GM21786 (cell line): Measurements from ENCODE around the gene TBC1D8B.
A peak's percentile ranks its signal among the peaks of the same experiment; 100 is the strongest.

Experiments
- ATAC-seq: cut with Tn5 transposase; IDR thresholded peaks from one replicate; pipeline ENCODE4 v1.9.1; 2021; ENCODE audit not compliant: unreplicated experiment

Gene TBC1D8B

DNA sequence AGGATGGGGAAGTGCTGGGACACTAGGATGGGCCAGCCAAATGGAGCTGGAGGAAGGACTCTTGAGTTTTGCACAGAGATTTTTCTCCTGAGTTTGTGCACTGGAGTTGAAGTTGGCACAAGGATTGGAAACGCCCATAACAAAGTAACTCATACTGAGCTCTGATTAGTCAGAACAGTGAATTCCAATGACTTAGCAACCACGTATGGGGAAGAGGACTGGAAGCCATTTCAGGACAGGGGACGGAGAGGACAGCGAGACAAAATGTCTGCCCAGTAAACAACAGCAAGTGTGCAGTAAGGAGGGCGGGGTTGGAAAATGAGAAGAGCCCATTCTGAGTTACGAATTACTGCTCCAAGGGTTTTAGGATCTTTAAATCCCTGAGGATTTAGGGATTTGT is 94.8 kb downstream of the TBC1D8B start:
- ATAC-seq, result no peak

DNA sequence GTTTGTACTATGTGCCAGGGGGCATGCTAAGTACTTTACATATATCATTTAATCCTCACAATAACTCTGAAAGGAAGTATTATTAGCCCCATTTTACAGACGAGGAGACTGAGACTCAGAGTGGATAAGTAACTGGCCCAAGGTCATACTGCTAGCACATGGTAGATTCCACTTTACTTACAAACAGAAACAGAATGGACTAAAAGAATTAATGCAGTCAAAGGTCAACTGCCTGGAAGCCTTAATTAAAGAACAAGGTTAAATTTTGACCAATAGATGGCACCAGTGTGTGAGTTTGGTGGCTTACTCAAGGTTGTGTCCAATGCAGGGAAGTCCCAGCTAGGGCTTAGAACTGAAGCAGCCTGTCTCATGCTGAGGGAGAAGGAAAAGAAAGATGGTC is 96.0 kb downstream of the TBC1D8B start:
- ATAC-seq, result peak; percentile 51

DNA sequence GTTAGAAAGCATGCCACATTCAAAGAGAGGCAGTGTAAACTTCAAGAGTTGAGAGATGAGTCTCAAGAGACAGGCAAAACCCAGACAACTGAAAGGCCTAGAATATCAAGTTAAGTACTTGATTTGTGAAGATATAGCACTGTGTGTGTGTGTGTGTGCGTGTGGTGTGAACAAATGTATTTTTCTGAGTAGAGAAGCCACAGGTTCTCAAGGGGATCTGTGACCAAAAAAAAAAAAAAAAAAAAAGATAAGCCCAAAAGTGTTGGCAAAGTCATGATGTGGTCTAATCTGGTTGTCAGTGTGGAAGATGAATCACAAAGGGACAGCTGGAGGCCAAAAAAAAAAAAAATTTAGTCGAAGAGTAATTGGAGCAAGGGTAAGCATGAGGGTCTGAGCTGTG is 96.8 kb downstream of the TBC1D8B start:
- ATAC-seq, result no peak

DNA sequence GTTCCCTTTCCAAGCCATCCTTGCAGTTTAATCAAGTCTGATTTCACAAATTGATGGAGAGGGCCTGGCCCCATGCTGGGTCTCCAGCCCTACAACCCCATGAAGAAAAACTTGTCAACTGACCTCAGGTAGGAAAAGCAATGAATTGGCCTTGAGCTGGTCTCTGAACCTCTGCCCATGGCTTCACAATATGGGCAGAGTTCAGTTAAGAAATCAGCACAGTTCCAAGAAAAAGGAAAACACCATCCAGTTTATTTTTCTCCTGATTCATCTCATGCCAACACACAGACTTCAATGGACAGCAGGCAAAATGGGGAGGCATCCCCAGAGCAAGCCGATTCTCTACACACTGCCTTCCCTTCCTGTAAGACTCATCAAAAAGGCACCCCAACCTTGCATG is 97.4 kb downstream of the TBC1D8B start:
- no peak for ATAC-seq

DNA sequence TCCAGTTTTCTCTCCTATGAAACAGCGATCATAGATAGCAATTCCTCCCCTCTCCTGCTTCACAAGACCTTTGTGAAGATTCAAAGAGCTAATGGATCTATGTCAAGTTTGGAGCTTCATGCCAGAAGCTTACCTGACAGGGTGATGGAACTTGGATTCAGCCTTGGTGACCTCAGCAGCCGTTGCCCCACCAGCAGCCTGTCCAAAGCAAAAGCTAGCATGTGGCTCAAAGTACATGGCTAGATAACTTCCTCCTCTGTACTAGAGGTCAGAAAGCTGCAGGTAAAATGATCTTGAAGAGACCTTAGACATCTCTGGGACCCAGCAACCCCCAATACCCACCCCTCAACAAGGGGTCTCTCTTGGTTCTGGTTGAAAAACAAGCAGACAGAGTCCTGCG is 98.9 kb downstream of the TBC1D8B start:
- ATAC-seq, result no peak

DNA sequence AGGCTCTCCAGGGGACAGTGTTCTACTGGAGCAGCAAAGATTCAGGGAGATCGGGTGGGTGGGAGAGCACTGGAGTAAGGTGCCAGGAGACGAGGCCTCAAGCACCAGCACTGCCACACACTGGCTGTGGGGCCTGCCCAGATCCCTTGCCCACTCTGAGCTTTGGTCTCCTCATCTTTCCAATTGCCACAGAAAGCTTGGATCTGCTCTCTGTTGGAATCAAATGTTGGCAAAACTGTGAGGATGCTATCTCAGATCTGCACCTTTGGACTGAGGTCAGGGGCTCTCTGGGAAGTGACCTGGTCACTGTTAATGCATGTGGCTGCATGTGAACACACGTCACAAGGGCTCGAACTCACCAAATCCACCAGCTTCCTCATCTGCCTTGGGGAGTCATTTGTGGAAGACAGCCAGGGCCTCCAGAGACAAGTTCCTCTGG is 99.3 kb downstream of the TBC1D8B start:
- ATAC-seq, result no peak

DNA sequence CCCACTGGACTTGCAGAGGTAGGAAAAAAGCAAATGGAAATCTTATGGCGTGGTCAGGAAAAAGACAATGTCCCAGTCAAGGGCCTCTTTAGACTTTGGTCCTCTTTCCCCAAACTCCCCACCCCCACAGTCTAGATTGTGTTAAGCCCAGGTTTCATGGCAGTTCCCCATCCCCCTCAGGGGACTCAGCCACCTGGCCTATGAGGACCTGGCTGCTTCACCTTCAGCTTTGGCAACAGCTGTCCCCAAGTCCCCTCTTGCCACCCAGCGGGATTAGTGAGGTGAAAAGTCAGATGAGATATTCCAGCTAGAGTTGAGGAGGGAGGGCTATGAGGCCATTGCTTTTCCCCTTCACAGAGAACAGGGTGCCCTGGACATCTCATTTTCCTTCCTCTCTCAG is 100.2 kb downstream of the TBC1D8B start:
- ATAC-seq, result no peak

DNA sequence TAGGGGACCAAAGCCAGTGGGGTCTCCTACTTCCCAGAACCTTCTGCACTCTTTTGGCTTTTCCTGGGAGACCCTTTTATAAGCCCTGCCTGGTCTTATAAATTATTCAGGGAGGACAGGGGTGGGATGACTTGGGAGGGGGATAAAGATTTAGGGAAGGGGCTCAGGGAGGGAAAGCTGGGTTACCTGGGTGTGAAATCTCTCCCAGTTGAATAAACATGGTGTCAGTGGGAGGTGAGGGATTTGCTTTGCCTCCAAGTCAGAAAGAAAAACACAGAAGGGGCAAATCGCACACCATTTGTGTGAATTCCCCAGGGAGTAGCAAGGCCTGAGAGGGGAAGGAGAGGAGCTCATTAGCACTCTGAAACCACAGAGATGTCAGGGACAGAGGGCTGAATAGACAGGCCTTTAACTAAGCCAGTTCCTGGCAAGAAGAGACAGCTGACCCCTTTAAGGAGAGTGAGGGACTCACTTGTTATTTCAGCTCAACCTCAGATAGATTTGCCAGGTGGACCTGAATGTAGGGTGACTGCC is 100.9 kb downstream of the TBC1D8B start, which contains the start of gene RIPPLY1:
TSS of gene RIPPLY1 (minus strand) at position 51 of the 534 bp plus-strand sequence. CDS start 54 bp downstream, outside the sequence.
- no peak for ATAC-seq

DNA sequence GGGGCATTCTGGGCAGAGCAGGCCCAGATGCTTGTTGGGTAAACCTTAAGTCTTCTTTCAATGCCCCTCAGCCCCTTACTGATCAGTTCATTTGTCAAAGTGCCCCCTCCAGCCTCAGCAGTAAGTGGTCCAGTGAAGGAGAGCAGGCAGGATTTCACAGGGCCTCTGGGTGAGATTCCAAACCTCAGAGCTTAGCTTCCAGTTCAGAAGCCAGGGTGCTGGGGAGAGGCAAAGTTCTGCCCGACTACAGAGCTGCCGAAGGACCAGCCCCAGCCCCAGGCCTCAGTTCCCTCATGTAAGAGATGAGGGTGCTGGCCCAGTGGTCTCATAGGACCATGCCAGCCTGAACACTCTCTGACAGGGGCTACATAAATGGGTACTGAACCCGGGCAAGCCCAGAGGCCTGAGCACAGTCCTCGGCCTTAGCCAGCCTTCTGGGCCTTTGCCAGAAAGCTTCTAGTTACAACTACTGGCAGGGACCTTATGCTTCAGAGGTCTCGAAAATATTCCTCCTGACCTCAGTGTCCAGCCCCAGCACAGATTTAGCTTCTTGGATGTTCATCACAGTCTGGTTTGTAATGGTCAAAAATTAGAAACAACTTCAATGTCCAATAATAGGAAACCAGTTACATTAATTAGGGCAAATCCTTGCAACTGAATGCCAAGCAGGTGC is 101.5 kb downstream of the TBC1D8B start:
- no peak for ATAC-seq

DNA sequence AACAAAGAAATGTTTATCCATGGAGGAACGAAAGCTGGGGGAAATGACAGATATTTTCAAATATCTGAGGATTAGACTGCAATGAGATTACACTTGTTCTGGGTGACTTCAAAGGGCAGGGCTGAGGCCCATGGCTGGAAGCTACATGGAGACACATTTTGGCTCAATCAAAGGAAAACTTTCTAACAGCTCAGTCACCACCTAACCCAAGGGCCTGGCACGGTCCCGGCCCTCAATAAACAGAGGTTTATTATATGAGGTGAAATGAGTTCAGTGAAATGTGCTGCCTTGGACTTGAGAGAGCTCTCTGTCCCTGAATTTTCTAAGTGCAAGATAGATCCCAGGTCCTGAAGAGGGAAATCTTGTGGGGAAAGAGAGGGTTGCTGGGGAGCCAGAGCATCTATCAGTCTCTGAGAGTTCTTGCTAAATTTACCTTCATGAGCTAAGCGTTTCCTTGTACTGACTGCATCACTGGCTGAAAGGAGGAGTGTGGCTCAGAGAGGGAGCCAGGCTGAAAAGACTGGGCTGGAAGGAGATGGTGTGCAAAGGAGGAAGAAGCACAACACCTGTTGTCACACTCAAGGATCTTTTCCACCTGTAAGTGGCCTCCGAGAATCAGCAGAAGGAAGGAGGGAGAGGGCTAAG is 102.7 kb downstream of the TBC1D8B start:
- no peak for ATAC-seq

DNA sequence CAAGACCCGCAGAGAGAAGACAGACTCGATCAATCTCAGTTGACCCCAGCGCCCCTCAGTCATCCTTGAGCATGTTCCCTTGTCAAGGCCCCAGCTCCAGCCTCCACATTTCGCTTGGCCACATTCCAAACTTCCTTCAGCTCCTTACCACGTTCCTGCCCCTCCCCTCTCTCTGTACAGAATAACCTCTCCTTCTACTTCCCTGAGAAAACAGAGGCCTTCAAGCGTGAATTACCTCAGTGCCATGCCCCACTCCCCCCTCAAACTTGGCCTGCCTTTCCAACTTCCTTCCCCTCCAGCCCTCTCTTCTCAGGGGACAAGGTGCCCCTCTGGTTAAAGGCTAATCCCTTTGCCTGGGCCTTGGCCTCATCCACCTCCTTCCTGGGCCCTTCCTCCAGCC is 103.9 kb downstream of the TBC1D8B start:
- no peak for ATAC-seq

DNA sequence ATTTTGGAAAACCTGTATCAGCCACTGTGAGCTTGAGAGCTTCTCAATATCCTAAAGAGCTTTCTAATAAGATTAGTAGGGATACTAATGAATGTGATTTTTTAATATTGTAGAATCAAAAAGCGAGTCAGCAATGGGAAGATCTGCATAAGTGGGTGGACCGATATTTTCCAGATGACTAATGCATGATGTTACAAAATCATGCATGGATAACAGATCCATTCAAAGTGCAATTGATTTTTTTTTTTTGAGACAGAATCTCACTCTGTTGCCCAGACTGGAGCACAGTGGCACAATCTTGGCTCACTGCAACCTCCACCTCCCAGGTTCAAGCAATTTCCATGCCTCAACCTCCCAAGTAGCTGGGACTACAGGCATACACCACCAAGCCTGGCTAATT is 110.4 kb downstream of the TBC1D8B start:
- ATAC-seq, result no peak

DNA sequence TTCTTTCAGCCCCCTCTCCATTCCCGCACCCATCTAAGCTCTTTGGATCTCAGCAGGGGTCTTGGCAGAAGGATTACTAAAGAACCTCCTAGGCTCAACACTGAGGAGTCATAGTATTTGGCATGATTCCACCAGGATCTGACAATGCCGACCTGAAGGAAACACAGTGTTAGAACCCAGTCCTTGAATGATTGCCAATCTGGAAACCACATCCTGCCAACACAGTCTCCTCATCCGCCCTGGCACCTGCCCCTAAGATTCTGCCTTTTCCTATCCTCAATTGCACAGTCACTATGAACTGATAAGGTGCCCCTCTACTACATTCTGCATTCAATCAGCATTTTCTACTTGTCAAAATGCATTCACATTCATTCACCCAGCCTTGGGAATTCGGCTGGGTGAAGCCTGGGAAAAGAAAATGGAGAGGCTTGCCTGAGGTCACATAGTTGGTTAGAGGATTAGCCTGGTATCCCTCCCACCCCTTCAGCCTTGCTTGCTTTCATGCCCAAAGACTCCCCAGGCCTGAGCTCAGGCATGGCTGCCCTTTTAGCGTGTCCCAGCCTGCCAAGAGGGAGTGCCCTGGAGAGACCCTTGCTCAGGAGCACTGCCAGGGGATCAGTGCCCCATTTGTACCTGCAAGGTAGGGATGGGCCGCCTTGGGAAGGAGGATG is 115.5 kb downstream of the TBC1D8B start:
- no peak for ATAC-seq

DNA sequence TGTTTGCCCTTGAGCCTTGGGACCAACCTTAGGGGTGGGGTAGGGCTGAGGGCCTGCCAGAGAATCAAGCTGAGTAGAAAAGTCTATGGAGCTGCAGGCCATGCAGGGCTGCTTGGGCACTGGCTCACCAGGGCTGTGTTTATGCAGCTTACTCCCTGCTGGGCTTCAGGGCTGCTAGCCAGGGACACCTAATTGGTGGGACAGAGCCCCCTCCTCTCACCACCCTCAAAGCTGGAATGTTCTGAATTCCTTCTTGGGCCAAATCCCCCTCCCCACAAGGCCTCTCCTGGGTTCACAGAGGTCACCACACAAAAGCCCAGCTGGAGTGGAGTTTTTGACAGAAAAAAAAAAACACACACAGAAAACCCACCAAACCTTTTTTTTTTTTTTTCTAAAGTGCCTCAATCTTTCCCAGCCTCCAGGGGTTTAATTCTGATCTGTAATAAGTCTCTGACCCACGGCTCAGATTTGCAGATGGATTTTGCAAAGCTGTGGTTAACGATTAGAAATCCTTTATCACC is 117.5 kb downstream of the TBC1D8B start, which contains the start of gene CLDN2:
TSS of gene CLDN2 (plus strand) at position 471 of the 521 bp plus-strand sequence. CDS start 7,827 bp downstream, outside the sequence.
- ATAC-seq, result no peak

DNA sequence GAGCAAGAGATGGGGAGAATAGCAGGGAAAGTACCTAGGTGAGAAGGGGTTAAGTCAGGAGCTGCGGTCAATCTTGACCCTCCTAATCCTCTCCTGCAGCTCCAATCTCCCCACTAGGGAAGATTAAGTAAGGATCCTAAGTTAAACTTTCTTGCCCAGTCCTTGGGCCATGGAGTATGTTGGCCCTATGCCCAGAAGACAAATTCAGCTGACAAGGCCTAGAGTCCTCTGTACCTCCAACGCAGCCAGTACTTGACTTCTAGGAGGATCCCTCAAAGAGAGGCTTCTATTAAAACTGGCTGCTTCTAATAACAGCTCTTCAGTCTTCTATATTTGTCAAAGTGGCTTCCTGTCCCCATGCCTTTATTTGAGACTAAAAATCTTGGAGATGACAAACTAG is 119.2 kb downstream of the TBC1D8B start:
- ATAC-seq, result no peak
